Uterus (tissue), 4 donors: Measurements from ENCODE around the gene PTPN13. TPM values are rescaled to one million over a fixed set of nuclear protein-coding genes. Genes with fewer than 3 reads are reported as not detected.

Source experiments
- DNase-seq, 2 donors: peaks; one replicate each; pipeline ENCODE4 v3.0.0-alpha.2; 2019 to 2020
- H3K27ac ChIP-seq, 2 donors: fragments of 200-600 bp; sonication (generic); 1 replicate in 1 of 2; 2 replicates in 1 of 2; pipeline ENCODE4 v1.5.1; 2016 to 2018
- H3K27me3 ChIP-seq, 2 donors: fragments of 200-600 bp; sonication (generic); one replicate each; pipeline ENCODE4 v1.5.1; 2018 to 2019; ENCODE audit warnings: control low read depth in 1 of 2
- H3K36me3 ChIP-seq, 2 donors: fragments of 200-600 bp; sonication (generic); one replicate each; pipeline ENCODE4 v1.5.1; 2019; ENCODE audit warnings: control low read depth in 1 of 2
- H3K4me1 ChIP-seq, 2 donors: fragments of 200-600 bp; sonication (generic); one replicate each; pipeline ENCODE4 v1.5.1; 2018 to 2019; ENCODE audit warnings: control low read depth in 1 of 2
- H3K4me3 ChIP-seq, 2 donors: fragments of 200-600 bp; sonication (generic); 1 replicate in 1 of 2; 2 replicates in 1 of 2; pipeline ENCODE4 v1.5.1; 2018 to 2019; ENCODE audit warnings: mild to moderate bottlenecking in 1 of 2
- H3K9me3 ChIP-seq, 2 donors: fragments of 200-600 bp; sonication (generic); one replicate each; pipeline ENCODE4 v1.5.1; 2019; ENCODE audit warnings: control low read depth in 1 of 2
- POLR2A ChIP-seq, 2 donors: fragments of 450-650 bp; IDR thresholded peaks; one replicate each; pipeline ENCODE4 v1.6.1; 2016; ENCODE audit warnings: antibody characterized with exemption in 2 of 2, mild to moderate bottlenecking in 1 of 2, moderate library complexity in 1 of 2
- intact Hi-C: fragments of 100-400 bp; cut with DNase I; formaldehyde crosslinking; loops from one replicate; pipeline ENCODE4 v1.15.1; 2023; ENCODE audit warnings: low total_unique reads
- total RNA-seq, 4 donors: library from RNA; depleted of rRNA in 3 of 4; stranded (reverse); fragments of >200 nt in 3 of 4; gene quantifications; one replicate each; pipeline versions ENCODE4 v1.1.0 to v1.2.4, GENCODE V29; 2014 to 2023
- TF ChIP-seq, protein P1 (sequence below), 4 experiments: fragments of 200-600 bp in 2 of 4; fragments of 450-650 bp in 2 of 4; sonication (generic) in 2 of 4; IDR thresholded peaks; one replicate each; pipeline ENCODE4 v1.5.1; 2016 to 2019; ENCODE audit warnings: antibody characterized with exemption in 4 of 4, mild to moderate bottlenecking in 2 of 4, moderate library complexity in 1 of 4
- donor health status: DM: yes; HTN: yes; CAD: no.

The PTPN13 gene
- total RNA-seq, 4 donors from 2014 or later = 24.3 to 79.2 (median 37.9) TPM

DNA sequence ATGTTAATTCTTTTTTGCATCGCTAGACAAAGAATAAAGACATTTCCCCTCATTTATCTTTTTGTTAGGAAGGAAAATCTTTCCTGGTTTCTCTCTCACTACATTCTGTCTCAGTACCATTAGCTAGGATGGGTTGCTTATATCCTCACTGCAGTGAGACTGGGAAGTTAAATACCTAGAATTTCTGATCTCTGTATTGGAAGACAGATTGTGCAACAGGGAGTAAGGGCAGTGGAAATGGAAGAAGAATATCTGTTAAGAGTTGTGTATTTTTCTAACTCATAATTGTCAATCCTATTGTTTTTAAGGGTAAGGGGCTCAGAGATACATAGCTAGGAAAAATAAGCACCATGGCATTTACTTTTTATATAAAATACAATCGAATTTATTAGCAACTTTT lies 19.6 kb downstream of the PTPN13 start:
- Histone ChIP-seq H3K27me3 (no peaks in the 10 kb centered on the region), H3K36me3 (no peaks in the 10 kb centered on the region), H3K27ac (no peak overlapping the region), H3K4me1 (no peaks in the 10 kb centered on the region), H3K9me3 (no peaks in the 10 kb centered on the region), H3K4me3 (no peak overlapping the region)
- intact Hi-C loops = no loop called here
- TF ChIP-seq, protein P1, sequence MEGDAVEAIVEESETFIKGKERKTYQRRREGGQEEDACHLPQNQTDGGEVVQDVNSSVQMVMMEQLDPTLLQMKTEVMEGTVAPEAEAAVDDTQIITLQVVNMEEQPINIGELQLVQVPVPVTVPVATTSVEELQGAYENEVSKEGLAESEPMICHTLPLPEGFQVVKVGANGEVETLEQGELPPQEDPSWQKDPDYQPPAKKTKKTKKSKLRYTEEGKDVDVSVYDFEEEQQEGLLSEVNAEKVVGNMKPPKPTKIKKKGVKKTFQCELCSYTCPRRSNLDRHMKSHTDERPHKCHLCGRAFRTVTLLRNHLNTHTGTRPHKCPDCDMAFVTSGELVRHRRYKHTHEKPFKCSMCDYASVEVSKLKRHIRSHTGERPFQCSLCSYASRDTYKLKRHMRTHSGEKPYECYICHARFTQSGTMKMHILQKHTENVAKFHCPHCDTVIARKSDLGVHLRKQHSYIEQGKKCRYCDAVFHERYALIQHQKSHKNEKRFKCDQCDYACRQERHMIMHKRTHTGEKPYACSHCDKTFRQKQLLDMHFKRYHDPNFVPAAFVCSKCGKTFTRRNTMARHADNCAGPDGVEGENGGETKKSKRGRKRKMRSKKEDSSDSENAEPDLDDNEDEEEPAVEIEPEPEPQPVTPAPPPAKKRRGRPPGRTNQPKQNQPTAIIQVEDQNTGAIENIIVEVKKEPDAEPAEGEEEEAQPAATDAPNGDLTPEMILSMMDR (IDR thresholded peaks at IDR 0.05) = no peak
- no peak for TF ChIP-seq POLR2A (IDR thresholded peaks at IDR 0.05)
- DNase-seq = no peak

DNA sequence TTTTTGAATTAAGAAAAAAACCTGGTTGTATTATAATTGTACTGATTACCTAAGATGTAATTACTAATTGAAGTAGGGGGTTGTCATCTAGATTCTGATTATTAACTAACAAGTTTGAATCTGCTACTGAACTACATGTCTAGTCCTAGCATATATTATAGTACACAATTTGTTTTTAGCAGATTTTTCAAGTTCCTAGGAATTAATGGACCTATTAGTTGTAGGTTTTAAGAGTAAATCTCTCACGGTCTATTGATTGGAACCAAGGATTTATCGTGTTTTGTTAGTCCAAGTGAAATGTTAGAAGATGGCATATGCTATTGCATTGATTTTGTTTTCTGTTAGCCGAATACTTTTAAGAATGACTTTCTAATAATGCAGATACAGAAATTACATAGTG lies 20.8 kb downstream of the PTPN13 start:
- H3K4me1 ChIP-seq = no peaks in the 10 kb centered on the region
- no peak overlapping the region for H3K4me3 ChIP-seq
- no peak for TF ChIP-seq POLR2A (IDR thresholded peaks at IDR 0.05)
- TF ChIP-seq, protein P1 (IDR thresholded peaks at IDR 0.05) = no peak
- no peak for DNase-seq
- no peak overlapping the region for H3K27ac ChIP-seq
- no peaks in the 10 kb centered on the region for H3K36me3 ChIP-seq
- H3K27me3 ChIP-seq = no peaks in the 10 kb centered on the region
- intact Hi-C loops = no loop called here
- H3K9me3 ChIP-seq = peaks cover 0 to 3% of the 10 kb centered on the region in 2 donors

DNA sequence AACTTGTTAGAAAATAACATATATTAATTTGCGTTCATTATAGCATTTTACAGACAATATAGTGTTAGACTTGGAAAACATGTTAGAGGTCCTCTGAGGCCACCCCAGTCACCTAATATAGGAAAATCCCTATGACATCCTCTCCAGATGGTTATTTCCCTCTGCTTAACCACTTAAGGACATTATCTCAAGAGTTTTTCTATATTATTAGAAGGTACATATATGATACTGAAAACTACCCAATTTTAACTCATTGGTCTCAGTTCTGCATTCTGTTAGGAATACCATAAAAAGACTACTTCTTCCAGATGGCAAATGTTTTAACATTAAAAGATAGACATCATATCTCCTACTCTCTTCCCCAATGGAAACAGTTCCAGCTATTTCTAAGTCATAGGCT lies 21.4 kb downstream of the PTPN13 start:
- no peak overlapping the region for H3K27ac ChIP-seq
- intact Hi-C loops = no loop called here

DNA sequence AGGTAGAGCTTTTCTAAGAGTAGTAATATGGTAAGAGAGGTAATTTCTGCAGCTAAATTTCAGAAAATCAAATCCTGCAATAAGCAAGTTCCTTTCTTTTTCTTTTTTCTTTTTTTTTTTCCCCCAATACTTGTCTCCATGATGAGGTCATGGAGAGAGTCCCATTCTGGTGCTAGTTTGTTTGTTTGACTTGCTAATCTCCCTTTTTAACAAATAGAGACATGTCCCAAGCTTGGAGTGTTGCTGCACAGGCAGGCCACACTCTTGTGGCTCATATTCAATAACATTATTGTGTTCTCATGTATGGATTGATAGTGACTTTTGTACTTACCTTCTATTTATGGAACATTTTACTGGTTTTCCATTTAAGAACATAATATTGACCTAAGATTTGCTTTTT lies 25.5 kb downstream of the PTPN13 start:
- Histone ChIP-seq H3K36me3 (no peaks in the 10 kb centered on the region), H3K27me3 (no peaks in the 10 kb centered on the region), H3K4me1 (no peaks in the 10 kb centered on the region), H3K9me3 (peaks cover 0 to 3% of the 10 kb centered on the region in 2 donors), H3K4me3 (no peak overlapping the region), H3K27ac (no peak overlapping the region)
- intact Hi-C loops = no loop called here
- DNase-seq = no peak
- no peak for TF ChIP-seq POLR2A (IDR thresholded peaks at IDR 0.05)

More for the DNA sequence above, 21.4 kb downstream of the PTPN13 start:
- H3K9me3 ChIP-seq = peaks cover 0 to 3% of the 10 kb centered on the region in 2 donors
- no peak overlapping the region for H3K4me3 ChIP-seq
- no peaks in the 10 kb centered on the region for H3K4me1 ChIP-seq
- H3K27me3 ChIP-seq = no peaks in the 10 kb centered on the region
- TF ChIP-seq, protein P1 (IDR thresholded peaks at IDR 0.05) = no peak
- no peak for TF ChIP-seq POLR2A (IDR thresholded peaks at IDR 0.05)
- no peaks in the 10 kb centered on the region for H3K36me3 ChIP-seq
- DNase-seq = no peak

DNA sequence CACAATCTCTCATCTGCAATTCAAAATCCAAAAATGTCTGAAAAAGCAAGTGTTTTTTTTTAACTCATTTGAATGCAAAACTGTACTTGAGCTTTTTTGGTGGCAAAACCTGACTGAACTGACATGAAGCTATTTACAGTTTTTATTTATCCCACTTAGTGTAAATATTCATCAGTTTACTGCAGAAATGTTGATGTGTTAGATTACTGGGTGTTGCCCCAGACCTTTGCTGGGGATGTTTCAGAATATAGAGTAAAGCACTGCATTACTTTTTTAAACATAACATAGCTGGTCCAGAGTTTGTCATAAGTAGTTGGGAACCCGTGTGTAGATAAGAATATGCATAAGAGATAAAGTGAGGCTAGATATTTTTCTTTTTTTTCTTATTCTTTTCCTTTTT lies 27.3 kb downstream of the PTPN13 start:
- Histone ChIP-seq H3K36me3 (no peaks in the 10 kb centered on the region), H3K9me3 (peaks cover 0 to 3% of the 10 kb centered on the region in 2 donors), H3K27me3 (no peaks in the 10 kb centered on the region), H3K4me1 (no peaks in the 10 kb centered on the region), H3K27ac (no peak overlapping the region), H3K4me3 (no peak overlapping the region)
- TF ChIP-seq, protein P1 (IDR thresholded peaks at IDR 0.05) = no peak
- no peak for TF ChIP-seq POLR2A (IDR thresholded peaks at IDR 0.05)
- no peak for DNase-seq
- intact Hi-C loops = no loop called here

DNA sequence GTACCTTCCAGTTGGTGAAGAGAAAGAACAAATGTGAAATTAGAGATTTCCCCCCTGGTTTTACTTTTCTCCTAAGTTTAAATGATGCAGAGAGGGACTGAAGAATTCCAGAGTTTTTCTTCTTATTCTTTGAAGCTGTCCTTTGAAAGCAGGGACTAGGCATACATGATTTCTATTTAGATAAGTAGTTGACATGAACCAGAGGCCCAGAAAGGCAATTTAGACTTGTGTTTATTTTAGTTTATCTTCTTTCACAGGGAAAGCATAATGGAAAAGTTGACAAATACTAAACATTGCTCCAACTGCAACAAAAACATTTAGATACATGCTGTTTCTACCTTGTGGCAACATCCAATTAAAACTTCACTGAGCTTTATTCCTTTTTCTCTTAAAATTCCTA lies 32.0 kb downstream of the PTPN13 start:
- TF ChIP-seq, protein P1 (IDR thresholded peaks at IDR 0.05) = no peak
- no peak for TF ChIP-seq POLR2A (IDR thresholded peaks at IDR 0.05)
- no peak overlapping the region for H3K4me3 ChIP-seq
- no peaks in the 10 kb centered on the region for H3K4me1 ChIP-seq
- no peak overlapping the region for H3K27ac ChIP-seq
- no peaks in the 10 kb centered on the region for H3K36me3 ChIP-seq
- intact Hi-C loops = no loop called here
- no peaks in the 10 kb centered on the region for H3K27me3 ChIP-seq
- no peak for DNase-seq
- no peaks in the 10 kb centered on the region for H3K9me3 ChIP-seq
